A673 (cell line): ENCODE measurements around the gene DIRAS1. TPM values are rescaled to one million over a fixed set of nuclear protein-coding genes. Genes with fewer than 3 reads are reported as not detected.

ENCODE experiments used
- BruUV-seq: library from RNA; stranded (reverse); fragments of 400-500 nt; replicated peaks from 2 replicates; lab custom pipeline; 2021; lab: Mats Ljungman, UMichigan
- CTCF ChIA-PET: fragments of 300-600 bp; sonication (Branson Sonifier 250); formaldehyde crosslinking; loops from one replicate; lab custom pipeline; 2022; ENCODE audit warnings: antibody characterized with exemption; lab: Charles Lee
- POLR2A ChIA-PET: fragments of 300-600 bp; sonication (Branson Sonifier 250); formaldehyde crosslinking; loops from one replicate; lab custom pipeline; 2022; ENCODE audit warnings: antibody characterized with exemption; ENCODE audit not compliant: low non-redundant PET; lab: Charles Lee
- DNase-seq: peaks from one replicate; pipeline ENCODE4 v3.0.0-alpha.2; 2015; ENCODE audit warnings: low spot score
- H3K27ac ChIP-seq: fragments of 200-600 bp; sonication (generic); 2 replicates; pipeline ENCODE4 v1.5.1; 2016; ENCODE audit warnings: mixed run types, low read depth, mild to moderate bottlenecking, mixed read lengths, antibody characterized with exemption, low read length; ENCODE audit not compliant: poor library complexity, severe bottlenecking
- H3K27me3 ChIP-seq: fragments of 200-600 bp; sonication (generic); replicated peaks from 2 replicates; pipeline ENCODE4 v1.6.1; 2017; ENCODE audit warnings: mixed run types, low read depth, mild to moderate bottlenecking, mixed read lengths, antibody characterized with exemption, low read length; ENCODE audit not compliant: insufficient read depth, poor library complexity
- H3K36me3 ChIP-seq: fragments of 200-600 bp; sonication (generic); 2 replicates; pipeline ENCODE4 v1.6.1; 2016; ENCODE audit warnings: mixed run types, mild to moderate bottlenecking, mixed read lengths, antibody characterized with exemption, low read length; ENCODE audit not compliant: insufficient read depth, poor library complexity, severe bottlenecking
- H3K4me1 ChIP-seq: fragments of 200-600 bp; sonication (generic); 2 replicates; pipeline ENCODE4 v1.6.1; 2017; ENCODE audit warnings: mixed run types, mild to moderate bottlenecking, mixed read lengths, antibody characterized with exemption, low read length; ENCODE audit not compliant: insufficient read depth, poor library complexity, severe bottlenecking
- H3K4me3 ChIP-seq: fragments of 200-600 bp; sonication (generic); 2 replicates; pipeline ENCODE4 v1.5.1; 2016; ENCODE audit warnings: low read depth, mixed run types, mild to moderate bottlenecking, mixed read lengths, low read length; ENCODE audit not compliant: poor library complexity, severe bottlenecking
- H3K9me3 ChIP-seq: fragments of 200-600 bp; sonication (generic); 2 replicates; pipeline ENCODE4 v1.6.1; 2016; ENCODE audit warnings: mixed run types, low read depth, mild to moderate bottlenecking, mixed read lengths, antibody characterized with exemption, low read length; ENCODE audit not compliant: poor library complexity, severe bottlenecking
- CTCF ChIP-seq: fragments of 300-800, 200-600 bp; sonication (generic); conservative IDR thresholded peaks from 2 replicates; pipeline ENCODE4 v1.5.1; 2017; ENCODE audit warnings: low read depth, mild to moderate bottlenecking, antibody characterized with exemption, low read length, moderate library complexity, mixed read lengths
- EZH2 ChIP-seq: fragments of 200-600 bp; sonication (generic); IDR thresholded peaks from 2 replicates; pipeline ENCODE4 v1.6.1; 2017; ENCODE audit warnings: borderline replicate concordance, low read depth, mild to moderate bottlenecking, mixed read lengths, antibody characterized with exemption, low read length; ENCODE audit not compliant: poor library complexity, severe bottlenecking
- intact Hi-C: fragments of 100-400 bp; cut with micrococcal nuclease; formaldehyde crosslinking; loops from one replicate; pipeline ENCODE4 v1.10.0; 2022; ENCODE audit not compliant: unreplicated experiment
- total RNA-seq: library from RNA; stranded (reverse); gene quantifications from 2 replicates; pipeline ENCODE4 v1.2.3, GENCODE V29; 2021

The DIRAS1 gene
- total RNA-seq, 1 experiment from 2014 or later, result 36.8 TPM

GRCh38 chr19:2727640-2727944 lies 6.4 kb upstream of the DIRAS1 start:
- Histone ChIP-seq H3K9me3 (no peaks in the 10 kb centered on the region), H3K27ac (no peak overlapping the region), H3K4me1 (no peaks in the 10 kb centered on the region), H3K36me3 (no peaks in the 10 kb centered on the region), H3K4me3 (no peak overlapping the region), H3K27me3 (peaks cover 11% of the 10 kb centered on the region)
- CTCF ChIA-PET, result no interaction called here
- BruUV-seq, result no TSS peak
- POLR2A ChIA-PET, result no interaction called here
- intact Hi-C loops, result no loop called here
- TF ChIP-seq EZH2 (no peak), CTCF (no peak)
- no peak for DNase-seq

GRCh38 chr19:2726904-2727639 lies 5.9 kb upstream of the DIRAS1 start:
- intact Hi-C loops, result no loop called here
- ChIA-PET CTCF (no interaction called here), POLR2A (no interaction called here)
- Histone ChIP-seq H3K36me3 (no peaks in the 10 kb centered on the region), H3K27me3 (peaks cover 11% of the 10 kb centered on the region), H3K9me3 (no peaks in the 10 kb centered on the region), H3K27ac (no peak overlapping the region), H3K4me1 (no peaks in the 10 kb centered on the region), H3K4me3 (no peak overlapping the region)
- TF ChIP-seq EZH2 (no peak), CTCF (no peak)
- no peak for DNase-seq
- BruUV-seq, result no TSS peak

- H3K27me3 ChIP-seq, result peaks cover 11% of the 10 kb centered on the region
- peaks cover 5% of the 10 kb centered on the region for H3K4me1 ChIP-seq
- H3K27ac ChIP-seq, result no peak overlapping the region
- BruUV-seq, result no TSS peak
- CTCF ChIA-PET, result no interaction called here
- no peaks in the 10 kb centered on the region for H3K9me3 ChIP-seq
- DNase-seq, result no peak
- TF ChIP-seq EZH2 (no peak), CTCF (no peak)
- POLR2A ChIA-PET, result no interaction called here
- H3K4me3 ChIP-seq, result no peak overlapping the region
- intact Hi-C loops, result no loop called here
- H3K36me3 ChIP-seq, result no peaks in the 10 kb centered on the region
Observed at GRCh38 chr19:2726160-2726855, 5.1 kb upstream of the DIRAS1 start.
